SU-DHL-6 (cell line): Measurements from ENCODE around the gene LENG9.

Source experiments
- CTCF ChIP-seq: fragments of 200-600 bp; sonication (generic); IDR thresholded peaks from one replicate; pipeline ENCODE4 v1.5.1; 2017; ENCODE audit warnings: antibody characterized with exemption, mild to moderate bottlenecking, low read length, moderate library complexity; ENCODE audit not compliant: insufficient read depth, poor library complexity, severe bottlenecking
- EZH2phosphoT487 ChIP-seq: fragments of 200-600 bp; sonication (generic), shearing (Covaris generic); conservative IDR thresholded peaks from 2 replicates; pipeline ENCODE4 v1.6.1; 2018; ENCODE audit warnings: mild to moderate bottlenecking, antibody characterized with exemption, low read length, moderate library complexity, mixed read lengths

- TF ChIP-seq CTCF, result no peak
- no peak for TF ChIP-seq EZH2phosphoT487
These were observed 29.0 kb upstream of the LENG9 start for GRCh38 chr19:54492568-54492967.
